IMR-90 (cell line): ENCODE data around the gene VSTM5. TPM values are rescaled to one million over a fixed set of nuclear protein-coding genes. Genes with fewer than 3 reads are reported as not detected.

ENCODE experiments used
- ATAC-seq: fragments of 200-7000 bp; cut with Tn5 transposase; 2 replicates; pipeline ENCODE4 v1.9.1; 2020; ENCODE audit warnings: low read depth, mild to moderate bottlenecking, moderate library complexity
- BruUV-seq: library from RNA; stranded (reverse); fragments of 400-500 nt; replicated peaks from 2 replicates; lab custom pipeline; 2021; lab: Mats Ljungman, UMichigan
- CTCF ChIA-PET: fragments of 300-600 bp; formaldehyde crosslinking; extraction: SDS; loops from one replicate; lab custom pipeline; 2021; ENCODE audit warnings: antibody characterized with exemption; lab: Yijun Ruan, JAX
- POLR2A ChIA-PET: fragments of 300-600 bp; sonication (Branson Sonifier 250); formaldehyde crosslinking; loops from one replicate; lab custom pipeline; 2022; ENCODE audit warnings: antibody characterized with exemption; ENCODE audit not compliant: unreplicated experiment; lab: Charles Lee
- DNase-seq: peaks from one replicate; pipeline ENCODE4 v3.0.0; 2013
- H2AFZ ChIP-seq: replicated peaks from 2 replicates; pipeline ENCODE3; 2013; ENCODE audit warnings: low read length, mild to moderate bottlenecking; ENCODE audit not compliant: poor library complexity
- H2AK5ac ChIP-seq: 2 replicates; pipeline ENCODE4 v1.6.1; 2013; ENCODE audit warnings: low read depth, low read length, inconsistent platforms
- H2AK9ac ChIP-seq: replicated peaks from 2 replicates; pipeline ENCODE3; 2013; ENCODE audit warnings: mild to moderate bottlenecking, low read depth, low read length, moderate library complexity; ENCODE audit not compliant: poor library complexity
- H2BK120ac ChIP-seq: 2 replicates; pipeline ENCODE4 v1.6.1; 2013; ENCODE audit warnings: low read depth, low read length, inconsistent platforms
- H2BK15ac ChIP-seq: 3 replicates; pipeline ENCODE4 v1.6.1; 2013; ENCODE audit warnings: low read depth, low read length, inconsistent platforms
- H2BK20ac ChIP-seq: 2 replicates; pipeline ENCODE4 v1.6.1; 2013; ENCODE audit warnings: low read depth, mild to moderate bottlenecking, inconsistent platforms, low read length, moderate library complexity
- H2BK5ac ChIP-seq: 2 replicates; pipeline ENCODE4 v1.6.1; 2013; ENCODE audit warnings: mild to moderate bottlenecking, low read depth, low read length, inconsistent platforms; ENCODE audit not compliant: poor library complexity, severe bottlenecking
- H3K14ac ChIP-seq: replicated peaks from 2 replicates; pipeline ENCODE4 v1.6.1; 2013; ENCODE audit warnings: low read depth, low read length, inconsistent platforms
- H3K18ac ChIP-seq: 2 replicates; pipeline ENCODE4 v1.6.1; 2013; ENCODE audit warnings: low read depth, low read length, control low read depth
- H3K23ac ChIP-seq: 2 replicates; pipeline ENCODE4 v1.6.1; 2013; ENCODE audit warnings: low read depth, low read length, inconsistent platforms
- H3K27ac ChIP-seq: 2 replicates; pipeline ENCODE4 v1.5.1; 2013; ENCODE audit warnings: mild to moderate bottlenecking, control low read depth, low read length; ENCODE audit not compliant: insufficient read depth
- H3K27me3 ChIP-seq: 2 replicates; pipeline ENCODE4 v1.6.1; 2013; ENCODE audit warnings: low read length; ENCODE audit not compliant: control insufficient read depth, insufficient read depth
- H3K36me3 ChIP-seq: 2 replicates; pipeline ENCODE4 v1.6.1; 2013; ENCODE audit warnings: low read length, mixed read lengths; ENCODE audit not compliant: control insufficient read depth, insufficient read depth
- H3K4ac ChIP-seq: 2 replicates; pipeline ENCODE4 v1.6.1; 2013; ENCODE audit warnings: low read depth, low read length, inconsistent platforms
- H3K4me1 ChIP-seq: 2 replicates; pipeline ENCODE4 v1.6.1; 2013; ENCODE audit warnings: low read length, mixed read lengths; ENCODE audit not compliant: control insufficient read depth, insufficient read depth
- H3K4me2 ChIP-seq: 2 replicates; pipeline ENCODE4 v1.6.1; 2013; ENCODE audit warnings: low read depth, mild to moderate bottlenecking, control low read depth, low read length, moderate library complexity
- H3K4me3 ChIP-seq: 2 replicates; pipeline ENCODE4 v1.5.1; 2013; ENCODE audit warnings: low read depth, mild to moderate bottlenecking, control low read depth, low read length, moderate library complexity; ENCODE audit not compliant: insufficient read depth
- H3K56ac ChIP-seq: 2 replicates; pipeline ENCODE4 v1.6.1; 2013; ENCODE audit warnings: low read length, inconsistent platforms; ENCODE audit not compliant: insufficient read depth; ENCODE audit errors: extremely low read depth
- H3K79me1 ChIP-seq, 2 experiments: 2 replicates each; pipeline ENCODE4 v1.6.1; 2013; ENCODE audit warnings: low read length in 2 of 2, inconsistent platforms in 1 of 2, low read depth in 1 of 2
- H3K9ac ChIP-seq: 2 replicates; pipeline ENCODE4 v1.6.1; 2013; ENCODE audit warnings: low read depth, low read length, control low read depth
- H3K9me1 ChIP-seq: 2 replicates; pipeline ENCODE4 v1.6.1; 2013; ENCODE audit warnings: low read length, inconsistent platforms; ENCODE audit not compliant: insufficient read depth
- H3K9me3 ChIP-seq: 2 replicates; pipeline ENCODE4 v1.6.1; 2013; ENCODE audit warnings: low read length; ENCODE audit not compliant: control insufficient read depth, insufficient read depth
- H4K20me1 ChIP-seq: 2 replicates; pipeline ENCODE4 v1.6.1; 2013; ENCODE audit warnings: low read length, inconsistent platforms; ENCODE audit not compliant: insufficient read depth
- H4K5ac ChIP-seq: 2 replicates; pipeline ENCODE4 v1.6.1; 2013; ENCODE audit warnings: mild to moderate bottlenecking, low read depth, low read length, control low read depth
- H4K8ac ChIP-seq, 2 experiments: 2 replicates each; pipeline ENCODE4 v1.6.1; 2013; ENCODE audit warnings: low read depth in 2 of 2, low read length in 2 of 2, control low read depth in 1 of 2, inconsistent platforms in 1 of 2
- H4K91ac ChIP-seq: 2 replicates; pipeline ENCODE4 v1.6.1; 2013; ENCODE audit warnings: low read depth, low read length, inconsistent platforms; ENCODE audit not compliant: insufficient read depth
- BHLHE40 ChIP-seq: fragments of 150-350 bp; IDR thresholded peaks from 2 replicates; pipeline ENCODE4 v1.6.1; 2016; ENCODE audit warnings: mild to moderate bottlenecking, low read depth, low read length
- CEBPB ChIP-seq: IDR thresholded peaks from 2 replicates; pipeline ENCODE4 v1.6.1; 2012; ENCODE audit warnings: low read depth, low read length, improper control_type of control experiment
- CHD1 ChIP-seq: IDR thresholded peaks from 2 replicates; pipeline ENCODE4 v1.6.1; 2012; ENCODE audit warnings: low read depth, low read length, improper control_type of control experiment
- CTCF ChIP-seq: conservative IDR thresholded peaks from 2 replicates; pipeline ENCODE4 v1.5.1; 2012; ENCODE audit warnings: mild to moderate bottlenecking, low read depth, low read length, improper control_type of control experiment
- ELK1 ChIP-seq: fragments of 150-350 bp; IDR thresholded peaks from 2 replicates; pipeline ENCODE4 v1.6.1; 2016; ENCODE audit warnings: low read depth, mild to moderate bottlenecking, low read length, moderate library complexity, borderline replicate concordance
- FOS ChIP-seq: fragments of 150-350 bp; IDR thresholded peaks from 2 replicates; pipeline ENCODE4 v1.6.1; 2016; ENCODE audit warnings: low read depth, low read length
- MAZ ChIP-seq: IDR thresholded peaks from 2 replicates; pipeline ENCODE4 v1.6.1; 2012; ENCODE audit warnings: low read depth, mild to moderate bottlenecking, low read length, improper control_type of control experiment, moderate library complexity, borderline replicate concordance
- MXI1 ChIP-seq: IDR thresholded peaks from 2 replicates; pipeline ENCODE4 v1.6.1; 2012; ENCODE audit warnings: low read depth, mild to moderate bottlenecking, low read length, moderate library complexity, borderline replicate concordance
- NFE2L2 ChIP-seq: fragments of 150-350 bp; IDR thresholded peaks from 2 replicates; pipeline ENCODE4 v1.6.1; 2016; ENCODE audit warnings: low read depth, mild to moderate bottlenecking, low read length
- POLR2A ChIP-seq: IDR thresholded peaks from 2 replicates; pipeline ENCODE4 v1.6.1; 2012; ENCODE audit warnings: mild to moderate bottlenecking, low read depth, low read length
- RCOR1 ChIP-seq: IDR thresholded peaks from 2 replicates; pipeline ENCODE4 v1.6.1; 2012; ENCODE audit warnings: mild to moderate bottlenecking, low read length, improper control_type of control experiment; ENCODE audit not compliant: insufficient replicate concordance
- RFX5 ChIP-seq: IDR thresholded peaks from 2 replicates; pipeline ENCODE4 v1.8.0; 2012; ENCODE audit warnings: low read depth, mild to moderate bottlenecking, low read length, moderate library complexity
- SMC3 ChIP-seq: fragments of 150-350 bp; IDR thresholded peaks from 2 replicates; pipeline ENCODE4 v1.6.1; 2016; ENCODE audit warnings: low read depth, mild to moderate bottlenecking, antibody characterized with exemption, low read length, moderate library complexity
- WGBS, 2 experiments: methylation state at CpG; one replicate each; pipeline versions ENCODE4 v1.1.5 to v1.1.7; 2013; ENCODE audit warnings: missing lambda C conversion rate in 2 of 2; ENCODE audit not compliant: insufficient read length in 1 of 2; ENCODE audit errors: extremely low coverage in 2 of 2; 5-methylcytosine and 5-hydroxymethylcytosine counted together
- dilution Hi-C: fragments of 300-500 bp; cut with HindIII; formaldehyde crosslinking; loops from one replicate; pipeline ENCODE4 v1.14.3; 2018; ENCODE audit warnings: low sequenced_read_pairs; ENCODE audit not compliant: unreplicated experiment
- in situ Hi-C: fragments of 300-500 bp; cut with MboI; formaldehyde crosslinking; loops from 3 replicates; pipeline ENCODE4 v1.14.3; 2019; ENCODE audit warnings: low sequenced_read_pairs, inconsistent platforms, mixed read lengths
- intact Hi-C: fragments of 100-400 bp; cut with micrococcal nuclease; formaldehyde crosslinking; loops from 2 replicates; pipeline ENCODE4 v1.10.0; 2022
- polyA plus RNA-seq, 3 experiments: library from polyadenylated mRNA; depleted of rRNA; stranded (reverse); fragments of >200 nt; gene quantifications; 2 replicates each; pipeline ENCODE4 v1.2.3, GENCODE V29; 2012; ENCODE audit warnings: low replicate concordance in 1 of 3
- total RNA-seq: library from RNA; depleted of rRNA; stranded (reverse); fragments of >200 nt; gene quantifications from 2 replicates; pipeline ENCODE4 v1.2.3, GENCODE V29; 2012

The VSTM5 gene
- total and polyA plus RNA-seq, 2 of the 4 experiments (the other 2 are of a cell fraction), result 0.36 to 0.43 TPM

DNA sequence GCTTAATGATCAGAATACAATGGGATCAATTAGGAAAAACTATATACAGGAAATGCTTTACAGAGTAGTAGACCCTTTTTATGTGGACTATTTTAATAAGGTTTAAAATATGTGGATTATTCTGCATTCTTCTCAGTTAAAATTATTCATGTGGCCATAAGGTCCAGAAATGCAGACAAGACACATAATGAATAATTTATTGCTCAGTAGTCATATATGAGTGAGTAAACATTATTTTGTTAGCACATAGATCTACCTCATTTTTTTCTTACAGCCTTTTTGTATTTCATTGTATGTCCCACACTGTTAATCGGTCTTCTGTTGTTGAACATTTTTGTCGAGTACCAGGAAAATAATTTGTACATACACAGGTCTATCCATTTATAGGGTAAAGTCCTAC is 45.5 kb downstream of the VSTM5 start:
- dilution Hi-C loops, result no loop called here

More for the DNA sequence above, 45.5 kb downstream of the VSTM5 start:
- WGBS, 2 experiments, result no CpG with 5 or more reads among the region's 2 CpGs
- Histone ChIP-seq H3K36me3 (peaks cover 54% of the 10 kb centered on the region), H3K14ac (no peak overlapping the region), H2BK120ac (no peak overlapping the region), H2AK9ac (no peak overlapping the region), H3K27me3 (no peaks in the 10 kb centered on the region), H2BK5ac (no peak overlapping the region), H4K91ac (no peak overlapping the region), H4K8ac (no peak overlapping the region), H3K4me3 (no peak overlapping the region), H2BK20ac (no peak overlapping the region), H3K27ac (no peak overlapping the region), H3K9me3 (no peaks in the 10 kb centered on the region), H3K79me1 (peaks cover 27 to 42% of the 10 kb centered on the region in 2 experiments; a peak in 3 of 4 replicates), H3K4ac (no peak overlapping the region), H3K56ac (no peak overlapping the region), H2AFZ (no peak overlapping the region), H3K9ac (no peak overlapping the region), H4K5ac (no peak overlapping the region), H2BK15ac (no peak overlapping the region), H4K20me1 (no peaks in the 10 kb centered on the region), H2AK5ac (no peak overlapping the region), H3K23ac (no peak overlapping the region), H3K18ac (no peak overlapping the region), H3K4me2 (no peak overlapping the region), H3K4me1 (no peaks in the 10 kb centered on the region), H3K9me1 (no peaks in the 10 kb centered on the region)
- intact Hi-C loops, result no loop called here
- CTCF ChIA-PET, result no interaction called here
- in situ Hi-C loops, result no loop called here
- DNase-seq (no peak), ATAC-seq (no peak)
- BruUV-seq, result no TSS peak
- TF ChIP-seq RCOR1, result no peak
- TF ChIP-seq MAZ, result no peak
- TF ChIP-seq BHLHE40, result no peak
- no peak for TF ChIP-seq FOS
- TF ChIP-seq CEBPB, result no peak
- no peak for TF ChIP-seq POLR2A
- no peak for TF ChIP-seq SMC3
- no peak for TF ChIP-seq CHD1
- TF ChIP-seq CTCF, result no peak
- TF ChIP-seq RFX5, result no peak
- TF ChIP-seq ELK1, result no peak
- TF ChIP-seq MXI1, result no peak
- TF ChIP-seq NFE2L2, result no peak
- POLR2A ChIA-PET, result no interaction called here
